ENCODE measurements around the gene VWA5B2. TPM values are rescaled to one million over a fixed set of nuclear protein-coding genes. Genes with fewer than 3 reads are reported as not detected.

The VWA5B2 gene
- 0.63 TPM for total RNA-seq

DNA sequence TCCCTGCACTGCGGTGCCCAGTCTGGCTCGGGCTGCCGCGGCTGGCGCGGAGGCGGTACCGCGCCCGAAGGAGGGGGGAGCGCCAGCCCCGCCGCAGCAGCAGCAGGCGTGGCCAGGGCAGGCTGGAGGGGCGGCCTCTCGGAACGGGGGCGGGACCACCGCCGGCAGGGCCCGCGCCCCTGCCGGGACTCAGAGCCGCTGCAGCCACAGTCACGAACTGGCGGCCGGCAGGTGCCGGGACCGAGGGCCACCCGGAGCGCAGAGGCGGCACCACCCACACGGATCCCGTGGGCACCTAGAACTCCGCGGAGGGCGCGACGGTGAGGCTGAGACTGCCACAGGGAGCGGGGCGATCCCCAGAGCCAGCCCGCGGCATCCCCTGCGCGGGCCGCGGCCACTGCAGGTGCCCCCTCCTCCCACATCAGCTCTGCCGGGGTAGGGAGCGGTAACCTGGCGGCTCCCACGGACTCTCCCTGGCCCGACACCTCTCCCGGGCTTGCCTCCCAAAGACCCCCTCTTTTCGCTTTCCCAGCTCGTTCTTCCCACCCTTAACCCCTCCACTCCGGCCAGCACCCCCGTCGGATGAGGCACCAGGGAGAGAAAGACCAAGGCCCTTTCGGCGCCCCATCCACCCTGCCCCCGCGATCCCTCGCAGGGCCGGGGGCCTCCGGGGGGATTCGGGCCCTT lies at the start of gene VWA5B2:
Gene VWA5B2 (plus strand): TSS at position 192 of the 687 bp plus-strand sequence. CDS start 944 bp downstream, outside the sequence.

DNA sequence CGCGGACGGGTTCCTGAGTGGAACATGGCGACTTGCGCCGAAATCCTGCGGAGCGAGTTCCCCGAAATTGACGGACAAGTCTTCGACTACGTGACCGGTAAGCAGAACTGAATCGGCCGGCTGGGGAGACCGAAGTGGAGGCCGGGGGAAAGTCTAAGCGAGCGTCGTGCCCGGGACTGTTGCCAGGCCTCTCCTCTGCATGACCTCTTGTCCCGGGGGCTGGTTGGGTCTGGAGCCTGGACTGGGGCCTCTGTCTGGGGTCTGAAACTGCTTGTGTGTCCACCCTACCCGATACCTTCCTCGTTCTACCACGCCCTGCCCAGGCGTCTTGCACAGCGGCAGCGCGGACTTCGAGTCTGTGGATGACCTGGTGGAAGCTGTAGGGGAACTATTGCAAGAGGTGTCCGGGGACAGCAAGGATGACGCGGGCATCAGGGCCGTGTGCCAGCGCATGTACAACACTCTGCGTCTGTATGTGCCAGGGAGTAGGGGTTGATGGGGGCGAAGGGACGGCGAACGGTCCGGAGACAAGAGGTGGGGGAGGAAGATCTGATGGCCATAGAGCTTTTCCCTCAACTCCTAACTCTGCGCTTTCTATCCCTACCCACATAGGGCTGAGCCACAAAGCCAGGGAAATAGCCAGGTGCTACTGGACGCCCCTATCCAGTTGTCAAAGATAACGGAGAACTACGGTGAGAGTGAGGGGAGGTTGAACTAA lies 43.0 kb upstream of the VWA5B2 start, which contains the start of gene ABCF3:
Gene ABCF3 (plus strand): TSS at position 16 of the 718 bp plus-strand sequence. CDS start 9 bp downstream, at position 25.

DNA sequence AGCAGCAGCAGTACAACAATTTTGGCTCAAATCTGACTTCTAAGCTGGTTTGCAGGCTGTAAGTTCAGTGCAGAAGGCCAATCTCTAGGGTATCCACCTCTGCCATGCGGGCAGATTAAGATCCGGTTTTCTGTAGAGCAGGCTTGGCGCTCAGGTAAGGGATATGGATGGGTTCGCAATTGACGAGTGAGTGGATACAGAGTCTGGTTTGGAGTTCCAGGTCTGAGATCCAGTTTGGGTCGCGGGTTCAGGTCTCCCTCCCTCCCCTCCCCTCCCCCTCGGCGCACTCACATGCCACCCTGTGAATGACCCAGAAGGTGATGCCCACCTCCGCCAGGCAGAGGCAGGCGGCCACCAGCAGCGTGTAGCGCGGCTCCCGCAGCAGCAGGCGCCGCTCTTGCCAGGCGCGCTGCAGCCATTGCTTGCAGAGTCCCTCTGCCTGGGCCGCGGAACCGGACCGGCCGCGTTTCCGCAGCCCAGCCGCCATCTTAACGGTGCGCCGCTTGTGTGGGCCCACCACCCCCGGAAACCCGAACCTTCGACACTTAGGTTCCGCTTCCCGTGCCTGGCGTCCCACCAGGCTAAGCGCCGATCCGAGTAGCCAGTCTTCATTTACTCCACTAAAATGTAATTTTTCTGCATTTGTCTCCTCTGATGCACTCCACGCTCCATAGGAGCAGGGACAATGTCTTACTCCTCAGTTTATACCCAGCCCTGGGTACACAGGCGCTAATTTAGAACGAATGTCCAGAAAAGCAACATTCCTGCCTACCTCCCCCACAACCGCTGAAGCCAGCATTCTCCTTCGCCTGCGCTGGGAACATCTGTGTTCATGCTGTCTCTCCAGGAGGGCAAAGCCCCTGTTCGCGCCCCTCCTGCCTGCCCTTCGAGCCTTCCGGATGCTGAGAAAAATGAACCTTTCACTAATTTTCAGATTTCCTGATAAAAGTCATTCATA lies 19.3 kb downstream of the VWA5B2 start, which contains the start of gene ALG3:
Gene ALG3 (minus strand): TSS at position 509 of the 958 bp plus-strand sequence. CDS start 22 bp downstream, at position 487.

DNA sequence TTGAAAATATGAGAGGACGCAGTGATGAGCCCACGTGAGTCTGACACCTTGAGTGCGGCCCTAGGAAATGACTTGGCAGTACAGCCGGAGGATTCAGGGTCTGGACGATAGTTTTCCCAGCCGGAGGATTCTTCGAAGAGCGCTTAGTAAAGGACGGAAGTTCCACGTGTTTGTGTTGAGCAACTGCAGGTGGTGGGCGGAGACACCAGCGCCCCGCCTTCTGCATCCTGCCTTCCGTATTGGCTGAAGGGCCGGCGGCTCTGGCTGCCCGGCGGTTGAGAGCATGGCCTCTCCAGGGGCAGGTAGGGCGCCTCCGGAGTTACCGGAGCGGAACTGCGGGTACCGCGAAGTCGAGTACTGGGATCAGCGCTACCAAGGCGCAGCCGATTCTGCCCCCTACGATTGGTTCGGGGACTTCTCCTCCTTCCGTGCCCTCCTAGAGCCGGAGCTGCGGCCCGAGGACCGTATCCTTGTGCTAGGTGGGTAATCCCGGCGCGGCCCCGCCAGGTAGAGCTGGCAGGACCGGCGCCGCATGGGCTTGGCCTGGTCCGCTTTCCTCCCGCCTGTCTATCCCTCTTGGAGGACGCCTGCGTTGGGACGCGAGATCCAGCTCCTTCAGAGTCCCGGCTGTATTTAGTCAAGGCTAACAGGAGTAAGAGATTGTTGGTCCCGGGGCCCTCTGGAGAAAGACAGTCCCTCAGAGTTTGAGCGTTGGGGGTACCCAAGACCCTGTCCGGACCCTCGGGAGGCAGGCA lies 20.2 kb downstream of the VWA5B2 start, which contains the start of gene EEF1AKMT4:
Gene EEF1AKMT4 (plus strand): TSS at position 261 of the 755 bp plus-strand sequence. CDS start 23 bp downstream, at position 284.

DNA sequence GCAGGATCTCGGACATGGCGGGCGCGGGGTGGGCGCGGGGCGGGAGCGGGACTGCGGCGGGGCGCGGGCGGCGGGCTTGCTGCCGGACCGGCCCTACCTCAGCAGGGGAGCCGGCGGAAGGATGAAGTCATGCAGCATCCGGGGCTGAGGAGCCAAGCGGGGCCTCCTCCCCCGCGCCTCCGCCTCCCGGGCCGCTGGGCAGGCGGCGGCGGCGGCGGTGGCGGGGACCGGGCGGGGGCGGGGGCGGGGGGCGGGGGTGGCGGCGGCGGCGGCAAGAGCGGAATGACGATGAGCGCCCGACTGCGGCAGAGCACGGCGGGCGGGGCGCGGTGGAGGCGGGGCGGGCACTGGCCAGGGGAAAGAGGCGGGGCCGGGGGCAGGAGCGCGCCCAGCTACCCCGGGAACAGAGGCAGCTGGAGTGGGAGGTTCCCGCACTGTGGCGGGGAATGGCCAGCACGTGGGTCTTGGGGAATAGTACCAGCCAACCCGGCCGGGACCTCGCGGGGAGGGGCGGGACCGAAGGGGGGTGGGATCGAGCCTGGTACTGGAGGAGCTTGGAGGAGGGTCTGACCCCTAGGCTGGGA lies 32.0 kb downstream of the VWA5B2 start, which contains the start of gene CAMK2N2:
Gene CAMK2N2 (minus strand): TSS at position 284 of the 584 bp plus-strand sequence. CDS start 268 bp downstream, at position 16.

DNA sequence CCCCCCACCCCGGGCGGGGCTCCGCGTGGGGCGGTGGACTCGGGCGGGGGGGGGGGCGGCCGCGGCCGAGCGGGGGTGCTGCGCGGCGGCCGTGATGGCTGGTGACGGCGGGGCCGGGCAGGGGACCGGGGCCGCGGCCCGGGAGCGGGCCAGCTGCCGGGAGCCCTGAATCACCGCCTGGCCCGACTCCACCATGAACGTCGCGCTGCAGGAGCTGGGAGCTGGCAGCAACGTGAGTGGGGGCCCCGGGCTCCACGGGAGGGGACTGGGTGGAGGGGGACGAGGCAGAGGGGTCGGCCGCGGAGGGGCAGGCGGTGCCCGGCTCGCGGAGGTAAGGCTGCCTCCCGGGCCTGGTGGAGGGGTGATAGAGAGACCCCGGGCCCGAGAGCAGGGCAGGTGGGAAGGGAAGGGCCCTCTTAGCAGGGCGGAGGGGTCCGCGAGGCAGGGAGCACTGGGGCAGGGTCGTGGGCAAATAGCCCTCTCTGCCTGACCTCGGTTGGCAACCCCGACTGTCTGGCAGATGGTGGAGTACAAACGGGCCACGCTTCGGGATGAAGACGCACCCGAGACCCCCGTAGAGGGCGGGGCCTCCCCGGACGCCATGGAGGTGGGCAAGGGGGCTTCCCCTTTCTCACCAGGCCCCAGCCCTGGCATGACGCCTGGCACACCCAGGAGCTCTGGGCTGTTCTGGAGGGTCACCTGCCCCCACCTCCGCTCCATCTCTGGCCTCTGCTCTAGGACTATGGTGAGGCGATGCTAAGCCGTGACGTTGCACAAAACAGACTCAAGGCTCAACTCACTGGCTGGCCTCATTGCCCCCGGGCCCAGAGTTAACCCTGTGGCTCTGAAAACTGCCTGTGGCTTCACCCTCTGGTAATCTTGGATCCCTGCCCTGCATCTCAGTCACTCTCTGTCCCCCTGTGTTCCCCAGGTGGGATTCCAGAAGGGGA lies 46.9 kb downstream of the VWA5B2 start, which contains the start of gene ECE2:
Gene ECE2 (plus strand): TSS at position 62 of the 950 bp plus-strand sequence. CDS start 132 bp downstream, at position 194.

Small RNAs within 50 kb of the gene (small RNA-seq; reads per million reads assigned to genes)
- gene MIR1224 (ENCODE audit: low replicate concordance) = 0.18 reads per million

Other genes starting within 250 kb of the VWA5B2 start
- 121 TPM for gene ABCC5, start 211.7 kb upstream of the VWA5B2 start, total RNA-seq
- not detected for gene HTR3D, start 197.8 kb upstream of the VWA5B2 start, total RNA-seq
- not detected for gene HTR3C, start 176.5 kb upstream of the VWA5B2 start, total RNA-seq
- not detected for gene HTR3E, start 132.5 kb upstream of the VWA5B2 start, total RNA-seq
- 61.7 TPM for gene EIF2B5, start 94.2 kb upstream of the VWA5B2 start, total RNA-seq
- 51.6 TPM for gene DVL3, start 74.2 kb upstream of the VWA5B2 start, total RNA-seq
- 295 TPM for gene AP2M1, start 54.7 kb upstream of the VWA5B2 start, total RNA-seq
- gene ABCF3, start 43.4 kb upstream of the VWA5B2 start, total RNA-seq = 79.2 TPM
- 15.7 TPM for gene ALG3, start 19.4 kb downstream of the VWA5B2 start, total RNA-seq
- gene EEF1AKMT4, start 20.1 kb downstream of the VWA5B2 start, total RNA-seq = 0.63 TPM
- 3.4 TPM for gene CAMK2N2, start 32.0 kb downstream of the VWA5B2 start, total RNA-seq
- 6.9 TPM for gene ECE2, start 46.4 kb downstream of the VWA5B2 start, total RNA-seq
- 260 TPM for gene PSMD2, start 69.7 kb downstream of the VWA5B2 start, total RNA-seq
- 118 TPM for gene EIF4G1, start 85.0 kb downstream of the VWA5B2 start, total RNA-seq
- gene FAM131A, start 108.0 kb downstream of the VWA5B2 start, total RNA-seq = 62.6 TPM
- gene CLCN2, start 132.0 kb downstream of the VWA5B2 start, total RNA-seq = 15.0 TPM
- 44.1 TPM for gene POLR2H, start 132.1 kb downstream of the VWA5B2 start, total RNA-seq
- gene THPO, start 148.6 kb downstream of the VWA5B2 start, total RNA-seq = 0.63 TPM
- gene CHRD, start 150.5 kb downstream of the VWA5B2 start, total RNA-seq = 12.5 TPM

Data from parietal lobe (tissue), 2 donors.